Adrenal gland (tissue), 12 donors: ENCODE data around the gene BICRAL. TPM values are rescaled to one million over a fixed set of nuclear protein-coding genes. Genes with fewer than 3 reads are reported as not detected.
"Not testable (repeated sequence)": the region's sequence is repeated elsewhere in the genome, so short reads cannot be mapped to it uniquely, and the experiment has no call there.

ENCODE experiments used
- DNase-seq, 7 donors: peaks; one replicate each; pipeline ENCODE4 v3.0.0-alpha.2; 2019 to 2020
- H3K27ac ChIP-seq, 5 donors: fragments of 200-600 bp; sonication (generic) in 4 of 5; 1 replicate in 3 of 5; 2 replicates in 2 of 5; pipeline versions ENCODE4 v1.5.1 to v1.8.0; 2016 to 2020; ENCODE audit warnings: mild to moderate bottlenecking in 1 of 5
- H3K27me3 ChIP-seq: fragments of 200-600 bp; 2 replicates; pipeline ENCODE4 v1.8.0; 2021
- H3K36me3 ChIP-seq, 2 donors: fragments of 200-600 bp; replicated peaks in 1 of 2; 1 replicate in 1 of 2; 2 replicates in 1 of 2; pipeline versions ENCODE4 v1.5.1 to v1.8.0; 2018 to 2022
- H3K4me1 ChIP-seq, 2 donors: fragments of 200-600 bp; replicated peaks in 1 of 2; 1 replicate in 1 of 2; 2 replicates in 1 of 2; pipeline versions ENCODE4 v1.5.1 to v1.8.0; 2018 to 2021
- H3K4me3 ChIP-seq, 4 donors: fragments of 200-600 bp; sonication (generic) in 3 of 4; one replicate each; pipeline ENCODE4 v1.5.1; 2016 to 2018
- H3K9me3 ChIP-seq, 3 donors: fragments of 200-600 bp; sonication (generic) in 1 of 3; replicated peaks in 1 of 3; 1 replicate in 2 of 3; 2 replicates in 1 of 3; pipeline versions ENCODE4 v1.5.1 to v1.8.0; 2016 to 2021
- CTCF ChIP-seq, 6 experiments: fragments of 450-650 bp in 4 of 6; fragments of 200-600 bp in 2 of 6; sonication (generic) in 1 of 6; IDR thresholded peaks; 1 replicate in 5 of 6; 2 replicates in 1 of 6; pipeline versions ENCODE4 v1.5.1 to v1.8.0; 2016 to 2021; ENCODE audit warnings: antibody characterized with exemption in 6 of 6, mild to moderate bottlenecking in 2 of 6, moderate library complexity in 1 of 6
- POLR2A ChIP-seq, 2 donors: fragments of 450-650 bp; IDR thresholded peaks; one replicate each; pipeline ENCODE4 v1.6.1; 2017; ENCODE audit warnings: antibody characterized with exemption in 2 of 2, mild to moderate bottlenecking in 2 of 2, moderate library complexity in 1 of 2
- WGBS, 4 donors: extraction: QIAGEN DNeasy Blood & Tissue Kit in 2 of 4; methylation state at CpG; one replicate each; pipeline versions ENCODE4 v1.1.5 to v1.1.7; 2013 to 2017; 5-methylcytosine and 5-hydroxymethylcytosine counted together
- intact Hi-C, 2 donors: fragments of 100-400 bp; cut with DNase I; formaldehyde crosslinking; loops; one replicate each; pipeline versions ENCODE4 v1.14.1 to v1.15.0; 2022 to 2023
- polyA plus RNA-seq, 3 donors: library from polyadenylated mRNA; stranded (reverse); fragments of 200-250 nt in 2 of 3; fragments of 350-450 nt in 1 of 3; fragmentation: Illumina TruSeq in 1 of 3; extraction: RNeasy Lipid Tissue Mini Kit (QIAGEN cat#74804) in 1 of 3; gene quantifications; one replicate each; pipeline ENCODE4 v1.2.3, GENCODE V29; 2013 to 2014
- total RNA-seq, 9 donors: library from RNA; depleted of rRNA in 4 of 9; stranded (reverse); fragments of >200 nt in 4 of 9; fragments of 120-200 nt in 1 of 9; fragmentation: NEBNext Ultra II Directional in 1 of 9; extraction: Animal tissue kit (Norgen Biotek cat#: 25700) in 1 of 9; gene quantifications; one replicate each; pipeline versions ENCODE4 v1.1.0 to v1.2.4, GENCODE V29; 2013 to 2023
- donor health status: healthy with polysubstance abuse.
- donor health status: Bipolar disorder and iron deficiency.
- donor health status: DM: yes; HTN: yes; CAD: no.
- donor health status: DM: no; HTN: no; CAD: no.
- donor health status: DM: no; HTN: no; CAD: no.
- donor health status: DM: yes; HTN: yes; CAD: no.

The BICRAL gene
- total and polyA plus RNA-seq, 12 donors: 2.8 to 16.1 (median 9.0) TPM

DNA sequence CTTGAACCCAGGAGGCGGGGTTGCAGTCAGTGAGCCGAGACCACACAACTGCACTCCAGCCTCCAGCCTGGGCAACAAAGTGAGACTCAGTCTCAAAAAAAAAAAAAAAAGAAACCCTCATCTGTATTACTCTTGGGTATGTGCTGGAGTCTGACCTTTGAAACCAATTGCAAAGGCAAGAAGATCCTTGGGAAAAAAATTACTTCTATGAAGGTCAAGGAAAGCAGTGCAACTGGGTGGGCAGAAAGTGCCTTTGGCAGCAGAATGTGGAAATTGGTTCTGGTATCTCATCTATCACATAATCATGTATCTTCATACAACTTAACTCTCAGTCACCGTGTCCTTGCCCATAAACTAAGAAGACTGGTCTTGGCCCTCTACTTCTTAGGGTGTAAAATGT lies 89.9 kb downstream of the BICRAL start:
- Histone ChIP-seq H3K4me3 (no peak overlapping the region), H3K36me3 (peaks cover 0 to 22% of the 10 kb centered on the region in 2 donors), H3K27me3 (no peaks in the 10 kb centered on the region), H3K27ac (no peak overlapping the region), H3K4me1 (no peaks in the 10 kb centered on the region), H3K9me3 (no peaks in the 10 kb centered on the region)
- DNase-seq: no peak
- 72 to 87% (median 85%) methylated on average over 3 of the region's 3 CpGs for whole genome bisulfite sequencing, 4 donors
- TF ChIP-seq CTCF (IDR thresholded peaks at IDR 0.05) (no peak), POLR2A (IDR thresholded peaks at IDR 0.05) (no peak)
- intact Hi-C loops: loop anchor here in 1 of 2 donors (10.0 kb wide), 1 partner anchor 207 kb away; no protein-coding TSS in a partner anchor

DNA sequence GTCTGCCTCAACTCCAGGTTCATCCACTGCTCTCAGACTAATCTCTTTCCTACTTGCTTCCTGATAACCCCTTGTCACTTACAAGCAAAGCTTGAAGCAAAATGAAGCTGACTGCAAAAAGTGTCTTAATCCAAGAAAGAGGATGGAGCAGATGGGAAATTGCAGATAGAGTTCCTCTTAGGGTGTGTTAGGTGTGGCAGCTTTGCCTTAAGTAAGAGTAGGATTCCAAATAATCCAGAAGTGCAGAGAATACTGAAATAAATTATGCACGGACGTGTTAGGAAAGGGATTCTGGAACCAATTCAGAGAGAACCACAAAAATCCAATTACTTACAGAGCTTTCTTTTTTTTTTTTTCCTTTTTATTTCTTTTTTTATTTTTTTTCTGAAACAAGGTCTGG lies 91.5 kb downstream of the BICRAL start:
- no peaks in the 10 kb centered on the region for H3K27me3 ChIP-seq
- TF ChIP-seq CTCF (IDR thresholded peaks at IDR 0.05) (no peak), POLR2A (IDR thresholded peaks at IDR 0.05) (no peak)
- H3K9me3 ChIP-seq: no peaks in the 10 kb centered on the region
- no peak overlapping the region for H3K27ac ChIP-seq
- no peak overlapping the region for H3K4me3 ChIP-seq
- intact Hi-C loops: loop anchor here in 1 of 2 donors (10.0 kb wide), 1 partner anchor 209 kb away; no protein-coding TSS in a partner anchor
- WGBS, 4 donors: 53 to 68% (median 59%) methylated on average over 2 of the region's 2 CpGs
- no peak for DNase-seq
- H3K4me1 ChIP-seq: peaks cover 6 to 9% of the 10 kb centered on the region in 2 donors
- H3K36me3 ChIP-seq: peaks cover 0 to 8% of the 10 kb centered on the region in 2 donors

GRCh38 chr6:42877695-42878094 lies 95.8 kb downstream of the BICRAL start:
- peak in 6 of 7 donors; percentile 51 to 75 (median 70) for DNase-seq
- intact Hi-C loops: loop anchor here (5.0 to 10.0 kb wide), 3 partner anchors 150 to 215 kb away; no protein-coding TSS in a partner anchor
- H3K4me3 ChIP-seq: no peak overlapping the region
- 29 to 42% (median 34%) methylated on average over 2 to 3 of the region's 3 CpGs for WGBS, 4 donors
- peak overlapping the region in 4 of 5 donors; percentile 17 to 62 (median 58) for H3K27ac ChIP-seq
- peaks cover 17 to 26% of the 10 kb centered on the region in 2 donors for H3K4me1 ChIP-seq
- H3K27me3 ChIP-seq: no peaks in the 10 kb centered on the region
- no peaks in the 10 kb centered on the region for H3K9me3 ChIP-seq
- H3K36me3 ChIP-seq: peaks cover 0 to 11% of the 10 kb centered on the region in 2 donors
- TF ChIP-seq CTCF (IDR thresholded peaks at IDR 0.05) (no peak), POLR2A (IDR thresholded peaks at IDR 0.05) (no peak)

GRCh38 chr6:42879372-42880239 lies 97.8 kb downstream of the BICRAL start, which contains the start of gene RPL7L1:
Gene RPL7L1 (plus strand): TSS chr6:42879616. CDS start chr6:42879911, 295 bp downstream.
- Histone ChIP-seq H3K27ac (peak within 1 kb of the TSS; percentile 83 to 94 (median 90)), H3K9me3 (no peaks in the 10 kb centered on the region), H3K36me3 (peaks cover 0 to 30% of the 10 kb centered on the region in 2 donors), H3K4me1 (peaks cover 17 to 26% of the 10 kb centered on the region in 2 donors), H3K27me3 (no peaks in the 10 kb centered on the region), H3K4me3 (peak within 1 kb of the TSS; percentile 71 to 85 (median 77))
- TF ChIP-seq POLR2A (IDR thresholded peaks at IDR 0.05) (peak; percentile 12 to 83), CTCF (IDR thresholded peaks at IDR 0.05) (peak in 4 of 6 experiments; percentile 16 to 46 (median 38))
- intact Hi-C loops: loop anchor here (5.0 to 10.0 kb wide), 3 partner anchors 152 to 217 kb away; no protein-coding TSS in a partner anchor
- peak; percentile 83 to 94 (median 88) for DNase-seq
- WGBS, 4 donors: 0 to 1% (median 0%) methylated on average over 41 of the region's 41 CpGs

DNA sequence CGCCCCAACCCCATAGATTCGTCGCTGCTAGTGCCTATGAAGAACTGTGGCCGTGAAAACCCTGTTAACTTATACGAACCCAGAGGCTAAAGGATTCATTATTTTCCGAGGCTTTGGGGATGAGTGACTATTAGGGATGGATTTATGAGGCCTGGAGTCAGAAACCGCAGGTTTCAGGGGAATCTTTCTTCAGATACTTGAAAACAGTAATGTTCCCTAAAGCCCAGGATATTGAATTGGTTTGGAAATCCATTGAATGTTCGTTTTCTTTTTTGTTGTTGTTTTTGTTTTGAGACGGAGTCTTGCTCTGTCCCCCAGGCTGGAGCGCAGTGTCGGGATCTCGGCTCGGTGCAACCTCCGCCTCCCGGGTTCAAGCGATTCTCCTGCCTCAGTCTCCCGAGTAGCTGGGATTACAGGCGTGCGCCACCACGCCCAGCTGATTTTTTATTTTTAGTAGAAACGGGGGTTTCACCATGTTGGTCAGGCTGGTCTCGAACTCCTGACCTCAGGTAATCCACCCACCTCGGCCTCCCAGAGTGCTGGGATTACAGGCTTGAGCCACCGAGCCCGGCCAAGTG lies 98.5 kb downstream of the BICRAL start:
- intact Hi-C loops, DNase-seq, H3K9me3 ChIP-seq, H3K27me3 ChIP-seq: not testable (repeated sequence)
- H3K4me1 ChIP-seq: peaks cover 17 to 26% of the 10 kb centered on the region in 2 donors
- H3K27ac ChIP-seq: peak overlapping the region; percentile 83 to 94 (median 90)
- H3K36me3 ChIP-seq: peaks cover 0 to 37% of the 10 kb centered on the region in 2 donors
- 6 to 13% (median 9%) methylated on average over 25 of the region's 25 CpGs for WGBS, 4 donors
- H3K4me3 ChIP-seq: peak overlapping the region; percentile 71 to 85 (median 77)

GRCh38 chr6:42880871-42881270 lies 99.0 kb downstream of the BICRAL start:
- 77 to 89% (median 82%) methylated on average over 12 of the region's 12 CpGs for WGBS, 4 donors
- intact Hi-C loops, H3K27me3 ChIP-seq, H3K9me3 ChIP-seq, DNase-seq: not testable (repeated sequence)
- Histone ChIP-seq H3K4me1 (peaks cover 17 to 26% of the 10 kb centered on the region in 2 donors), H3K4me3 (peak overlapping the region in 2 of 4 donors; percentile 82 to 85), H3K36me3 (peaks cover 0 to 43% of the 10 kb centered on the region in 2 donors), H3K27ac (peak overlapping the region in 3 of 5 donors; percentile 90 to 94 (median 93))
